Stimulated activated naive CD4-positive, alpha-beta T cell treated with Interleukin-2 at 50 U/mL for 16 hours (primary cell): ENCODE data around the gene GANAB.
"Not testable (repeated sequence)": the region's sequence is repeated elsewhere in the genome, so short reads cannot be mapped to it uniquely, and the experiment has no call there.

Experiments
- DNase-seq: peaks from one replicate; lab custom pipeline; 2025; lab: John Stamatoyannopoulos, UW

GANAB gene

GRCh38 chr11:62600367-62601121 lies 45.9 kb downstream of the GANAB start:
- DNase-seq, result no peak

GRCh38 chr11:62599901-62600300 lies 46.5 kb downstream of the GANAB start:
- DNase-seq, result peak; percentile 14

- DNase-seq, result peak; percentile 95
Observed at GRCh38 chr11:62599069-62599696, 47.2 kb downstream of the GANAB start.

GRCh38 chr11:62595124-62595523 lies 51.3 kb downstream of the GANAB start:
- no peak for DNase-seq

- peak; percentile 72 for DNase-seq
Observed at GRCh38 chr11:62593434-62594044, 52.9 kb downstream of the GANAB start.

GRCh38 chr11:62592989-62593421 lies 53.4 kb downstream of the GANAB start:
- DNase-seq, result no peak

GRCh38 chr11:62592146-62592815 lies 54.1 kb downstream of the GANAB start:
- DNase-seq, result no peak

GRCh38 chr11:62591448-62592145 lies 54.8 kb downstream of the GANAB start, which contains the start of gene TUT1:
Gene TUT1 (minus strand): TSS chr11:62591523. CDS start chr11:62591485, 38 bp downstream.
- DNase-seq, result peak; percentile 96

GRCh38 chr11:62588966-62589637 lies 57.3 kb downstream of the GANAB start:
- DNase-seq, result no peak

GRCh38 chr11:62585356-62585755 lies 61.1 kb downstream of the GANAB start:
- not testable (repeated sequence) for DNase-seq

GRCh38 chr11:62581735-62582134 lies 64.7 kb downstream of the GANAB start:
- not testable (repeated sequence) for DNase-seq

- DNase-seq, result no peak
Observed at GRCh38 chr11:62580959-62581715, 65.3 kb downstream of the GANAB start.

GRCh38 chr11:62579252-62579651 lies 67.2 kb downstream of the GANAB start:
- DNase-seq, result no peak

GRCh38 chr11:62578541-62578940 lies 67.9 kb downstream of the GANAB start:
- no peak for DNase-seq

- no peak for DNase-seq
Observed at GRCh38 chr11:62577046-62577714, 69.2 kb downstream of the GANAB start.

- DNase-seq, result no peak
Observed at GRCh38 chr11:62575837-62576236, 70.6 kb downstream of the GANAB start.

- no peak for DNase-seq
Observed at GRCh38 chr11:62575156-62575555, 71.3 kb downstream of the GANAB start.
